Upper lobe of left lung (tissue), 4 donors: Measurements from ENCODE around the gene PARD3B.

Experiments
- EP300 ChIP-seq, 4 donors: sonication (generic); formaldehyde crosslinking; IDR thresholded peaks; one replicate each; pipeline ENCODE4 v1.5.1; 2017; ENCODE audit warnings: antibody characterized with exemption in 4 of 4, control low read depth in 2 of 4
- POLR2AphosphoS5 ChIP-seq, 2 donors: sonication (generic); formaldehyde crosslinking; IDR thresholded peaks; one replicate each; pipeline ENCODE4 v1.5.1; 2017; ENCODE audit warnings: antibody characterized with exemption in 2 of 2
- TF ChIP-seq, protein P1 (sequence below), 6 experiments: fragments of 450-650 bp in 4 of 6; fragments of 200-600 bp in 2 of 6; sonication (generic) in 2 of 6; IDR thresholded peaks; one replicate each; pipeline ENCODE4 v1.5.1; 2016 to 2019; ENCODE audit warnings: antibody characterized with exemption in 6 of 6

DNA sequence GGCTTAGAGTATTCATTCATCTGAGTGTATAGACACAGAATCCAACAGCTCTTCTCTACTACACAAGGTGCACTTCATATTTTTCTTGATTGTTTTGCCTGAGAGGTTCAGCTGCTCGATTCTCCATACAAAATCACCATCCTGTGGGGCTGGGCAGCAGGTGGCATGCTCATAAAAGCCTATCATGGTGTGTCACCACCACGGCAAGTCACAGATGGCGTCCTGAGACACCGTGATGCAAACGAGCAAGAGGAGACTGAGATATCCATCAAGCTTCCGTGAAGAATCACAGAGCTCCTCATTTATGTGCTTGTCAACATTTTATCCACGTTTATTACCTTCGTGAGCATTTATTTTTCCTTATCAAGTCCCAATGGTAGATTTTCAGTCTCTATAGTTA is 1114.6 kb downstream of the PARD3B start:
- no peak for TF ChIP-seq EP300 (IDR thresholded peaks at IDR 0.05)
- TF ChIP-seq, protein P1, sequence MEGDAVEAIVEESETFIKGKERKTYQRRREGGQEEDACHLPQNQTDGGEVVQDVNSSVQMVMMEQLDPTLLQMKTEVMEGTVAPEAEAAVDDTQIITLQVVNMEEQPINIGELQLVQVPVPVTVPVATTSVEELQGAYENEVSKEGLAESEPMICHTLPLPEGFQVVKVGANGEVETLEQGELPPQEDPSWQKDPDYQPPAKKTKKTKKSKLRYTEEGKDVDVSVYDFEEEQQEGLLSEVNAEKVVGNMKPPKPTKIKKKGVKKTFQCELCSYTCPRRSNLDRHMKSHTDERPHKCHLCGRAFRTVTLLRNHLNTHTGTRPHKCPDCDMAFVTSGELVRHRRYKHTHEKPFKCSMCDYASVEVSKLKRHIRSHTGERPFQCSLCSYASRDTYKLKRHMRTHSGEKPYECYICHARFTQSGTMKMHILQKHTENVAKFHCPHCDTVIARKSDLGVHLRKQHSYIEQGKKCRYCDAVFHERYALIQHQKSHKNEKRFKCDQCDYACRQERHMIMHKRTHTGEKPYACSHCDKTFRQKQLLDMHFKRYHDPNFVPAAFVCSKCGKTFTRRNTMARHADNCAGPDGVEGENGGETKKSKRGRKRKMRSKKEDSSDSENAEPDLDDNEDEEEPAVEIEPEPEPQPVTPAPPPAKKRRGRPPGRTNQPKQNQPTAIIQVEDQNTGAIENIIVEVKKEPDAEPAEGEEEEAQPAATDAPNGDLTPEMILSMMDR (IDR thresholded peaks at IDR 0.05) = no peak
- TF ChIP-seq POLR2AphosphoS5 (IDR thresholded peaks at IDR 0.05) = no peak
